NB4 (cell line): ENCODE data around the gene CRAT.

Experiments used
- DNase-seq: peaks from one replicate; pipeline ENCODE4 v3.0.0; 2010; ENCODE audit warnings: low read depth
- H3K4me3 ChIP-seq: one replicate; pipeline ENCODE4 v1.5.1; 2011; ENCODE audit warnings: mild to moderate bottlenecking, low read depth, low read length, moderate library complexity
- MYC ChIP-seq: IDR thresholded peaks from 2 replicates; pipeline ENCODE4 v1.6.1; 2011; ENCODE audit warnings: low read depth, low read length
- POLR2A ChIP-seq: IDR thresholded peaks from 2 replicates; pipeline ENCODE4 v1.6.1; 2011; ENCODE audit warnings: mild to moderate bottlenecking; ENCODE audit not compliant: insufficient read length; ENCODE audit errors: extremely low read depth
- TF ChIP-seq, protein P1 (sequence below): IDR thresholded peaks from 2 replicates; pipeline ENCODE4 v1.6.1; 2011; ENCODE audit warnings: low read depth, low read length
- TF ChIP-seq, protein P2 (sequence below): IDR thresholded peaks from one replicate; pipeline ENCODE4 v1.5.1; 2012; ENCODE audit warnings: low read depth, low read length

The CRAT gene

DNA sequence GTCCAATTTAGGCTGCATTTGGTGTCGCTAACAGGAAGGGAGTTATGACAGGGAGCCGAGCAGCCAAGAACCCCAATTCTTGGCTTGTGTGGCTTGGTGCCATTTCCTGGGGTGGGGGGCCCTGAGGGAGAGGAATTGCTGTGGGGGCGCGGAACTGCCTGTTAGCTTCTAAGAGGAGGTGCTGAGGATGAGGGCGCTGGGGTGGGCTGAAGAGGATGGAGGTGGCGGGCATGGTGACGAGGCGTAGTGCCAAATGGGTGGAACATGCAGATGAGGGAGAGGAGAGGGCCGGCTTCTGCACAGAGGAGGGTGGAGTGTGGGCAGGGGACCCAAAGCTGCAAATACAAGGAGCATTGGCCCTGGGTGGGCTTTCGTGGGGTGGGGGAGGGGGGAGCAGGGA is 39.5 kb upstream of the CRAT start:
- TF ChIP-seq, protein P1, sequence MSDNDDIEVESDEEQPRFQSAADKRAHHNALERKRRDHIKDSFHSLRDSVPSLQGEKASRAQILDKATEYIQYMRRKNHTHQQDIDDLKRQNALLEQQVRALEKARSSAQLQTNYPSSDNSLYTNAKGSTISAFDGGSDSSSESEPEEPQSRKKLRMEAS: no peak
- TF ChIP-seq MYC (no peak), POLR2A (no peak)
- TF ChIP-seq, protein P2, sequence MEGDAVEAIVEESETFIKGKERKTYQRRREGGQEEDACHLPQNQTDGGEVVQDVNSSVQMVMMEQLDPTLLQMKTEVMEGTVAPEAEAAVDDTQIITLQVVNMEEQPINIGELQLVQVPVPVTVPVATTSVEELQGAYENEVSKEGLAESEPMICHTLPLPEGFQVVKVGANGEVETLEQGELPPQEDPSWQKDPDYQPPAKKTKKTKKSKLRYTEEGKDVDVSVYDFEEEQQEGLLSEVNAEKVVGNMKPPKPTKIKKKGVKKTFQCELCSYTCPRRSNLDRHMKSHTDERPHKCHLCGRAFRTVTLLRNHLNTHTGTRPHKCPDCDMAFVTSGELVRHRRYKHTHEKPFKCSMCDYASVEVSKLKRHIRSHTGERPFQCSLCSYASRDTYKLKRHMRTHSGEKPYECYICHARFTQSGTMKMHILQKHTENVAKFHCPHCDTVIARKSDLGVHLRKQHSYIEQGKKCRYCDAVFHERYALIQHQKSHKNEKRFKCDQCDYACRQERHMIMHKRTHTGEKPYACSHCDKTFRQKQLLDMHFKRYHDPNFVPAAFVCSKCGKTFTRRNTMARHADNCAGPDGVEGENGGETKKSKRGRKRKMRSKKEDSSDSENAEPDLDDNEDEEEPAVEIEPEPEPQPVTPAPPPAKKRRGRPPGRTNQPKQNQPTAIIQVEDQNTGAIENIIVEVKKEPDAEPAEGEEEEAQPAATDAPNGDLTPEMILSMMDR: no peak
- no peak overlapping the region for H3K4me3 ChIP-seq
- DNase-seq: no peak

DNA sequence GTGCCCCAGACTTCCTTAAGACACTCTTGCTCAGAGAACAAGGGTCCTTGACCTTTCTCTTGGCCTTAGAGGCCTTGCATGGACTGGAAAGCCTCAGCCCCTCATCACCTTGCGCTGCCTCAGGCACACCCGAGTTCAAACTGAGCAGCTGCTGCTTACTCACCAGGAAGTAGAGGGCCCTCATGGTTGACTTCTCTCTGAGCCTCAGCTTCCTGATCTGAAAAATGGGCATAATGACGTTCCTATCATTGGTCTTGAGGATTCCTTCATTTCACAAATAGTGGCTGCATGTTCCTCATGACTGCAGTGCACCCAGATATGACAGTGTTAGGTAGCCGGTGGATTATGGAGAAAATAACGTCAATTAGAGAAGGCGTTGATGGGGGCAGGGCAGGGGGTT is 38.8 kb upstream of the CRAT start:
- no peak for DNase-seq
- TF ChIP-seq POLR2A: no peak
- TF ChIP-seq MYC: no peak
- TF ChIP-seq, protein P1: no peak
- TF ChIP-seq, protein P2: no peak
- no peak overlapping the region for H3K4me3 ChIP-seq

DNA sequence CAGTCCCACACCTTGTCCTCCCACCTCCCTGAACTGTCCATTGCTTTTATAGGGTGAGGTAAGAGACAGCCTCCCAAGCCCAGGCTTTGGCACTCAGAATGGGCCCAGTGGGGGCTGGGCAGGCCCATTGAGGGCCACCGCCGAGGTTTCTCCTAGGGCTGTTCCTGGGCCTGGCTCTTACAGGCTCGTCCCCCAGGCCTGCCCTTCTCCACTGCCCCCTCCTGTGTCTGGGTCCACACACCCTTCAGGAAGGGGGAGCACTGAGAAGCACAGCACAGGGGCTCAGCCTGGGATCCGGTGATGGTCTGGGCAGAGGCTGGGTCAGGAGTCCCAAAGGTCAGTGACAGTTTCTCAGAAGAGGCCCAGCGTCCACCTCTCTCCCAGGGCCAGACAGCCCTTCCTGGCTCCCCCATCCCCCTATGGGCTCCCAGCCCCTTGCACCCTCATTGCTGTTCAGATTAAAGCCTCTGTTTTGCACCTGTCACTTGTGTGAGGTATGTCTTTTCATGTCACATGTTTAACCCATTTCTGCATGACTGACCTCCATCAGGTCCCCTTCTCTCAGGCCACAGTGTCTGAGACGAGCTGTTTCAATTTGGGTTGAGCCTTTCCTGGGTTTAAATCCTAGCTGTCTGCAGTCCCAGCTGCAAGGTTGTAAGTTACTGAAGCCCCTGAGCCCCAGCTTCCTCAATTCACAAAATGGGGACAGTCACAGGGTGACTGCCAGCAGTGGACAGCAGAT is 38.0 kb upstream of the CRAT start:
- TF ChIP-seq MYC (no peak), POLR2A (no peak)
- TF ChIP-seq, protein P2: no peak
- TF ChIP-seq, protein P1: no peak

DNA sequence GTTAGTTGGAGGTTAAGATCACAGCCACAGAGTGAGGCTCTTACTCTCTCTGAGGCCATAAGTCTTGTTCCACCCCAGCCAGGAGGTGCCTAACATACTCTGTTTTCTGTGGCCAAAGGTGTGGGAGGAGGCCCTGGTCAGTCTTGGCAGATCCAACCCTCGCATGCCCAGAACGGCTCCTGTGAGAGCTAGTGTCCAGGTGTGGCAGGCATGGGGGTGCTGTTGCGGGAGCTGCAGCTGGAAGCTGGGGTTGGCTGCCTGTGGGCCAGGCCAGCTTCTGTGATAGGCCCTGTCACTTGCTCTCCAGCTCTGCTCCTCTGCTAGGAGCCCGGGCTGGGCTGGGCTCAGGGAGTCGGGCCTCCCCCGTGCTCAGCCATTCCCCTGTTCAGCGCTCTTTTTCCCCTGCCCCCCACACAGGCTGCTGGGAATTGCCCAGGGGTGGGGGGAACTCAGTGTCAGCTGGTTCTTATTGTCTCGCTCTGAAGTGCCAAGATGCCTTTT is 35.9 kb upstream of the CRAT start:
- H3K4me3 ChIP-seq: no peak overlapping the region
- no peak for DNase-seq
- no peak for TF ChIP-seq POLR2A
- TF ChIP-seq, protein P1: no peak
- no peak for TF ChIP-seq MYC
- TF ChIP-seq, protein P2: no peak

More for the DNA sequence above, 38.0 kb upstream of the CRAT start:
- no peak for DNase-seq
- no peak overlapping the region for H3K4me3 ChIP-seq

DNA sequence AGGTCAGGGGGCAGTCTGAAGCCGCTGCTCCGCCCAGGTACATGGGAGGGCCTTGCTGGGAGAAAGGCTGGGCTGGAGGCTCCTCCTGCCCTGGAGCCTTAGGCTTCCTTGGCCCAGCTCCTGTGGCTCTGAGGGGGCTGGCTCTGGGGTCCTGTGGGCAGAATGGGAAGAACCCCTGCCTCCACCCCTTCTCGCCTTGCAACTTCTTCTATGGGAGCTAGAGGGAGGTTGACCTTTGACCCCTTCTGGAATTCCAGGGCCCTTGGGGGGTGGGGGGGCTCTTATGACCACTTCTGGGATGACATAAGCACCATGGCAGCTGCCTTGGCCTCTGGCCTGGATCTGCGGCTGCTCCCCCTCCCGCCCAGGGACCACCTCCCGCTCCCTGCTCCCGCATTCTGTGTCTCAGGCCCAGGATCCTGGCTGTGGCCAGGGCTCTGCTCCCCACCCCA is 35.3 kb upstream of the CRAT start:
- TF ChIP-seq, protein P2: no peak
- TF ChIP-seq, protein P1: no peak
- TF ChIP-seq MYC (no peak), POLR2A (no peak)
- no peak for DNase-seq
- no peak overlapping the region for H3K4me3 ChIP-seq
